NCI-H146 treated with DMSO at 0.1 percent for 48 hours (cell line): ENCODE measurements around the gene C12orf75.
"Not testable (repeated sequence)": the region's sequence is repeated elsewhere in the genome, so short reads cannot be mapped to it uniquely, and the experiment has no call there.

Experiments
- DNase-seq: peaks from one replicate; lab custom pipeline; 2025; ENCODE audit not compliant: unreplicated experiment; lab: John Stamatoyannopoulos, UW

Gene C12orf75

GRCh38 chr12:105330283-105330930, at the start of gene C12orf75:
TSS of gene C12orf75 (plus strand) at chr12:105330691. CDS start at chr12:105330892, 201 bp downstream.
- DNase-seq: peak; percentile 81

GRCh38 chr12:105280966-105281693, 49.4 kb upstream of the C12orf75 start:
- no peak for DNase-seq

GRCh38 chr12:105281694-105282049, 48.8 kb upstream of the C12orf75 start:
- no peak for DNase-seq

GRCh38 chr12:105285378-105285777, 45.1 kb upstream of the C12orf75 start:
- no peak for DNase-seq

GRCh38 chr12:105287408-105287807, 43.1 kb upstream of the C12orf75 start:
- DNase-seq: no peak

- no peak for DNase-seq
Measured at GRCh38 chr12:105288311-105288996, 42.0 kb upstream of the C12orf75 start.

- DNase-seq: no peak
Measured at GRCh38 chr12:105289114-105289904, 41.2 kb upstream of the C12orf75 start.

GRCh38 chr12:105291531-105291930, 39.0 kb upstream of the C12orf75 start:
- DNase-seq: no peak

- no peak for DNase-seq
Measured at GRCh38 chr12:105292705-105293104, 37.8 kb upstream of the C12orf75 start.

- no peak for DNase-seq
Measured at GRCh38 chr12:105293187-105293586, 37.3 kb upstream of the C12orf75 start.

GRCh38 chr12:105294161-105294560, 36.3 kb upstream of the C12orf75 start:
- no peak for DNase-seq

GRCh38 chr12:105294886-105295479, 35.5 kb upstream of the C12orf75 start:
- no peak for DNase-seq

GRCh38 chr12:105296116-105297089, 34.1 kb upstream of the C12orf75 start:
- DNase-seq: peak; percentile 42

GRCh38 chr12:105300883-105301282, 29.6 kb upstream of the C12orf75 start:
- DNase-seq: no peak

- no peak for DNase-seq
Measured at GRCh38 chr12:105301696-105302095, 28.8 kb upstream of the C12orf75 start.

GRCh38 chr12:105302986-105303385, 27.5 kb upstream of the C12orf75 start:
- not testable (repeated sequence) for DNase-seq

GRCh38 chr12:105304626-105305025, 25.9 kb upstream of the C12orf75 start:
- DNase-seq: not testable (repeated sequence)

- not testable (repeated sequence) for DNase-seq
Measured at GRCh38 chr12:105307601-105308314, 22.7 kb upstream of the C12orf75 start.

GRCh38 chr12:105308839-105309238, 21.7 kb upstream of the C12orf75 start:
- not testable (repeated sequence) for DNase-seq
